MV-4-11 (cell line): ENCODE measurements around the gene DOCK10.
A peak's percentile ranks its signal among the peaks of the same experiment; 100 is the strongest.

Source experiments
- DNase-seq: peaks from one replicate; lab custom pipeline; 2025; lab: John Stamatoyannopoulos, UW

The DOCK10 gene

DNA sequence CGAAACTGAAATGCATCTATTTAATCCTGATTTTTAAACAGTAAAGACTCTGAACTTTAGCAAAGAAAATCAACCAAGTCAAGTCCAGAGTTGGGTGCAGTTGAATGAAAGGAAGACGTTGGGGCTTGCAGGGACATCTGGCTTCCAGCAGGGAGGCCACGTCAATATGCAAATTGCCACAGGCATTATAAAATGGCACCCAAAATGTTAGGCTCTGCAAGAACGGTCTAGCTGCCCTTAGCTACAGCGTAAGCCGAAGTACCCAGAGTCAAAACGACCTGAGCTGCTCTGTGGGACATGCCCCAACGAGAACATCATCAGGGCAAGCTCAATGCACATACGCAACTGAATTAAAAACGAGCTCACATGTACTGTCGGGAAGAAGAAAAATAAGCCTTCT is 30.7 kb downstream of the DOCK10 start:
- no peak for DNase-seq

DNA sequence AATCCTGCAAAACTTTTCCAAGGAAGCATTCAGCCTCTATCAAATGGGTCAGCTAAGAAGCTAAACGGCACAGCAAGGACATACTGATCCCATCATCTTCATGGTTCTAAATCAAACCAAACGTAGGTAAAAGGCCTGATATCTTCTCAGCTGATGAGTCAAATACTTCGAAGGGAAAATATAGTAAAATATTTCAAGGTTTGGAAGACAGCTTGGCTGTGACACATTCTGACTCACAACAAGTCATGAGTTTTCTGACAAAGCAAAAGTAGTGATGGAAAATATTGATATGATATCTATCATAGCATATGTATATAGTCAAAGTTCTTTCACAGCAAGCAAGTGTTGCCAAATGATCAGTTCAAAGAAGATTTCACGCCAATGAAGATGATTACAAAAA is 31.5 kb downstream of the DOCK10 start:
- DNase-seq = no peak

DNA sequence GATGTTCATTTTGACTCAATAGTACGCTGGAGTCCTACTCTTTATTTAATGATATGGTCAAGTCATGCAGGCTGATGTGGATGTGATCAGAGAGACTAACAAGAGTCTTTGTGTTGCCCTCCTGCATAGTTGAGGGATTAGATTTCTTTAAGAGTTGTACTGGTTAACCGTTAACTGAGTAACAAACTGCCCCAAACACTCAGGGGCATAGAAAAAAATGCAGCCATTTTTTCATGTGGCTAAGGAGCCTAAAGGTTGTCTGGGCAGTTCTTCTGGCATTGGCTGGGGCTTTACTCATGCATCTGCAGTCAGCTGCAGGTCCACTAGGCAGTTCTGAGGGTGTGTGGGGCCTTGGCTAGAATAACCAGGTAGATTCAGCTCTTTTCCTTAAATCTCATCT is 32.5 kb downstream of the DOCK10 start:
- no peak for DNase-seq

DNA sequence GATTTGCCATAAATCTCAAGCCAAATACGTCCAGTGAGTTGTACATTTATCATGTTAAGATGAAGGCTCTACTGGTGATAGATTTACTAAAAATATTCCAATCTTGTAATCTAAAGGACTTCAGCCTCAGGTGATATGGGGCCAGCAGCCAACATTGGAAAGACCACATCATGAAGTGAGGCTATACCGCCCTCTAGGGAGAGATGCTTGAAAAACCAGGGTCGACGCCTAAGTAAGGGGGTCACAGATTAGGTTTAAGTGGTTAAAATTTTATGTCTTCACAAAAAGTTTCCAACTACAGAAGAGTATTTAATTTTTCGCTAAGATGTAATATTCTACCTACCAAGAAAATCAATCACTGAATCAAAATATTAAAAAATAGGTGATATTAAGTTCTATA is 33.3 kb downstream of the DOCK10 start:
- no peak for DNase-seq

DNA sequence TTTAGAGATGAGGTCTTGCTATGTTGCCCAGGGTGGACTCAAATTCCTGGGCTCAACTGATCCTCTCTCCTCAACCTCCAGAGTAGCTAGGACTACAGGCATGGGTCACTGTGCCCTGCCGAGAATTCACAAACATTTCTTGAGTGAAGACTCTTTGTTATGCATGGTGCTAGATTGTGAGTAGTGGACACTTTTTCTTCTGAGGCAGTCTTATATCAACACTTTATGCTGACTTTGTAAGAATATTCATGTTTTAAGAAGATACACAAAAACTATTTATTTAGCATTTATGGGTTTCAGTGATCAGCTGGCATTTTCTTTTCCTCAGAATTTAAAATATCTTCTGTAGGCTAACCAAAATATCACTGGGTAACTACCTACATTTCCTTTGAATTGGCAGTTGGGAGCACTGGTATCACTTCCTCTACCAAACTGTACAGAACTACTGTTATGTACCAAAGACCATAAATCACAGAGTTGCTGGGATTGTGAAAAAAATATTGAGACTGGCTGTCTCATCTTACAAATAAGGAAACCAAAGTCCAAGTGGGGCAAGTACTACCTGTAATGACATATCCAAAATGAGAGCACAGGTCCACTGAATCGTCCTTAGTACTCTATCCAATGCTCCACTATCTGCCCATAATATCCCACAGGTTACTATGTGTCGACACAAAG is 34.0 kb downstream of the DOCK10 start:
- peak; percentile 98 for DNase-seq

DNA sequence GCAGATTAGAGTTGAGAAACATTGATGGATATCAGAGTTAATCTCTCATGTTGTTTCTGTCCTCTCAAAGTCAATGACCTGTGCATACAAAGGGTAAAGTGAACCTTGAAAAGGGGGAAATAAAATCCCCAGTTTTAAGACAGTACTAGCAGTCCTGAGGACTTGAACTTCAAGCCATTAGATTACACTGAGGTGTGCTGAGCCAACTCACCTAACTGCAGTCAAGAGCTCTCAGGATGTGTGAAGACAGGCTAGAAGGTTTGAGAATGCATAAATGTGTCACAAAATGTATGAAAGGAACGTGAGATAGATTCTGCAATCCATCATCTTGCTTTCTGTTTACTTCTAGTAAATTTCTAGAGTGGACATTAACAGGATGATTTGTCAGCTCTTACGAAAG is 35.5 kb downstream of the DOCK10 start:
- DNase-seq = no peak

DNA sequence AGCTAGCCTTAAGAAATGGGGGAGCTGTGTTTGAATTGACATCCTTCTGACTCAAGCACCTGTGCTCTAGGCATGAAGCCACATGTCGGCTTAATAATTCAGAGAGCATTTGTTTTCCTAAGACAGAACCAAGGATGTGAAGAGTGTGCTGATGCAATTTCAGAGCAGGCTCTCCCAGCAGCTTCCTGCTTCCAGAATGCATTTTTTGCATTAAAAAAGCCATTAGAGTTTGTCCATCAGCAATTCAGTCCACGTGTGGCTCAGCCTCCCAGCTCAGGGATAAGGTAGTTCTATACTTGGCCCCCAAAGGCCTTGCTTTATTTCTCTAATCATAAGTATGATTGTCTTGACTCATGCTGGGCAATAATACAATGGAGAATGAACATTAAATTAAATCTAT is 37.7 kb downstream of the DOCK10 start:
- peak; percentile 46 for DNase-seq

DNA sequence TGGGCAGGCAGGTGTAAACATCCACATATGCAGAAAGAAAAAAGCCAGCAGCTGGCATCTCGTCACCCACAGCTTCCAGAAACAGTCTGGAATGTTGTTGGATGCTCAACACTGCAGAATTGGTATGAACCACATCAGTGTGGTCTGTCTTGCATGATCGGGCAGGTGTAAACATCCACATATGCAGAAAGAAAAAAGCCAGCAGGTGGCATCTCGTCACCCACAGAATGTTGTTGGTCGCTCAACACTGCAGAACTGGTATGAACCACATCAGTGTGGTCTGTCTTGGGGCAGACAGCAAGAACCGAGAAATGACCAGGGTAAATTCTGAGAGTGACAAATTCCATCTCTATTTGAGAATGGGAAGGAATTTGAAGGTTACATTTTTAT is 39.6 kb downstream of the DOCK10 start:
- no peak for DNase-seq

DNA sequence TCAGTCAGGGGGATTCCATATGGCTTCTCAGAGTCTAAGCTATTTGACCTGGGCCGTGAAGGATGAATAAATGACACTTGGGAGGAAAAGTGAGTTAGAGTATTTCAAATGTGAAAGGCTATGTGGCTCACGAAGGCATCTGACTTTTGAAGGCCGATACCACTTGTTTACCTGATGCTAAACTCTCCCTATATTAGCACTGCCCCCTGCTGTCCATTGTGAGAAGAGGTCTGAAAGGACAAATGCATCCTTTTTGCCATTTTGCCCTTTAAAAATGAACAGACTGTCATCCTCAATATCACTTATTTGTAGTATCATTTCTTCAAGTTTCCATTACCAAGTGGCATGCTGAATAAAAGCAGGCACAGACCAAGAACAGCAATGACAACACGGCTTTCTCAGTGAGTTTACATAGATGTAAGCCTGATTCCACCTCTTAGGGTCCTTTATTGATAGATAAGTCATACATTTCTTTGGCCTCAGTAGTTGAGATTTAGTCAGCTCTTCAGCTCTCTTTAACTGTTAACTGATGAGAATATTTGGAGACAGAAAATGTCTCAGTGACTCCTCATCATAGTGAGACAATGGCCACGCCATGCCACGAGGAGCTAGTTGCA is 40.1 kb downstream of the DOCK10 start:
- DNase-seq = peak; percentile 65

DNA sequence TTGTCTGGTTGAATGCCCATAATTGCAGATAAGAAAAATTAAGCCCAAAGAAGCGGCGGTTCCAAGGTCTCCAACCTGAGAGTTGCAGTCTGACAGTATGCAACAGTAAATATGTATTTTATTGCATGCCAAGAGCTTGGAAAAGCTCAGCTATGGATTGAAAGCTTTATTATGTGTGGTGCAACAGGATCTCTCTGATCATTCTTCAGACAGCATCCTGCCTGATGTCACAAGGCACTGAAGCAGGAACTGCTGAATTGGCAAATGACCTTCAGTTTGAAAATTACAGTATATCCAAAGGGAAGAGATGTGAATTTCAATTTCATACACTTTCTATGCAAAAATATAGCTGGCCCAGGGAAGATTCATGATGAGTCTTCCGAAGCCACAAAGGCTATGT is 42.5 kb downstream of the DOCK10 start:
- peak; percentile 30 for DNase-seq

DNA sequence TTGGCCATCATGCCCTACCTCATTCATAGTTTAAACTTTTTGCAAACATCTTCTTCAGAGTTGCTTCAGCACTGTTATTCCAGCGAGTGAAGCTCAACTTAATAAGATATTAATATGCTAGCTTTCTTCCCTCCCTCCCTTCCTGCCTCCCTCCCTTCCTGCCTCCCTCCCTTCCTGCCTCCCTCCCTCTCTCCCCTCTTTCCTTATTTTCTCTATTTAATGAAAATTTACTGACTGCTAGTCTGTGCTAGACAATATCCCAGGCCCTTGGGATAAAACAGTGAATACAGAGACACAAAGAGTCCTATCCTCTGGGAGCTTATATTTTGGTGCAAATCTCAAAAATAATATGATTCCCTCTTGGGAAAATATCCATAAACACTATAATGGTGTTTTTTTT is 42.9 kb downstream of the DOCK10 start:
- no peak for DNase-seq

DNA sequence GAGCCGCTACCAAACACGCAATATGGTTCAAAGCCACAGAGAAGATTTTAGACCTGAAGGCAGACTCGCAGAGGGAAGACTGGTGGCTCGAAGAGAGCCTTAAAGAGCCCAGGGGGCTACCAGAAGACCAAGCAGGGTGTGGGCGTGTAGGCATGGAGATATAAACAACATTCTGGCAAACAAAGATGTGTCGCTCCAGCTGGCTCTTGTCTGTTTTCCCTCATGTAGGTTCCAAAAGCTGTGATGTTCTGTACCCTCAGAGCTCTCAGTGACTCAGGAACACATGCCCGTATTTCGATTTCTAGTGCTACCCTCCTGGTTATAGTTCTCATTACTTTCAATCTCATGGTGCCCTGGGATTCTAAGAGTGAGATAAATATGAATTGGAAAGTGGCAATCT is 44.5 kb downstream of the DOCK10 start:
- DNase-seq = no peak

DNA sequence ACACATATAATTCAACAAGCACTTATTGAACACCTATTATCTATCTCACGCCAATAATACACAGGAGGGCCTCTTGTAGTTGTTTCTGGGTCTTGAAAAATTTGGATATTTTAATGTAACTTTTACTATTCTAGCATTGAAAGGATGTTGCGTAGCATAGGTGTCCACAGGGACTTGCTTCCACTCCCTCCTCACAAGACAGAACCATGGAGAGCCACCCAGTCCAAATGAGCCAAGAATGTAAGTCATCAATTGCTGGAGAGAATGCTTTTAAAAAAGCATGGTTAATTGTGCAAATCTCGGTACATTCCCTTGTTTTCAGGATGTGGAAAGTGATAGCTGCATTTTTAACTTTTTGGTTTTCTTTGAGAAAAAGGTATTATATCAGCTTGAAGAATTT is 46.8 kb downstream of the DOCK10 start:
- DNase-seq = no peak

DNA sequence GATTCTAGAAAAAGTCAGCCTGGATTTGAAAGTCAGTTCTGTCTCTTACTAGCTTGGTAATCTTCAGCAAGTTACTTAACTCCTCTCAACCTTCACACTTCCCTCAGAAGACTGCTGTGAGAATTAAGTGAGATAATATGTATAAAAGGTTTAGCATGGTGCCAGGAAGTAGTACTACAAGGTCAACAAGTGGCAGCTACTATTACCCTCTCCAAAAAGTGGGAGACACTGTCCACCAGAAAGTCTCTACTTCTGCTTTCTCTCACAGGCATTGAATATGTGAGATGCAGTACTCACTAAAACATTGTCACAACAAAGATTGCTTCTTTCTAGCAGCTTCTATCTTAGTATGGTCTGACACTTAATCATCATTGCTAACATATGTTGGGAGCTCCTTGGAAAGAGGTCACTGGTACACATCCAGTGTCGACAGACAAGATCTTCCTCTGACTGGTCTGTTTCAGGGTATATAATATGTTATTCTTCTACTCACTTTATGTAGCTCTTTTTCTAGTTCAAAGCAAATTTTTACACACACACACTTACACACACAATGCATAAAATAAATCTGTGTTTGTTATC is 47.9 kb downstream of the DOCK10 start:
- peak; percentile 77 for DNase-seq

DNA sequence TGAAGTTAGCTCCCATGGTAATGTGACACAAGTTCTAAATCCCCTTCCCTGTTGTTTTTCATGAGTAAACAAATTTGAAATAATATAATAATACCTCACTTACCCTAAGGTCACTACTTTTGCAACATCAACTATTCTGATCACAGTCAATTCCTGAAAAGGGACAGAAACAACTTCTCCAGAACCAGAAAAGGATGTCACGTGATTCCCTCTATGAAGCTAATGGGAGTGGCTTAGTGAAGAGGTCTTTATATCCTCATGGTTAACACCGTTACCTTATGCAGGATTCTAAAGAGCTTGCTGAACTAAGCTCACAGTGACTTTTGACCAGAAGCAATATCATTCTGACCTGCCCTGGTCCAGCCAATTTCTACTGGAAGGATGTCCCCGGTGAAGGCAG is 51.6 kb downstream of the DOCK10 start:
- no peak for DNase-seq

DNA sequence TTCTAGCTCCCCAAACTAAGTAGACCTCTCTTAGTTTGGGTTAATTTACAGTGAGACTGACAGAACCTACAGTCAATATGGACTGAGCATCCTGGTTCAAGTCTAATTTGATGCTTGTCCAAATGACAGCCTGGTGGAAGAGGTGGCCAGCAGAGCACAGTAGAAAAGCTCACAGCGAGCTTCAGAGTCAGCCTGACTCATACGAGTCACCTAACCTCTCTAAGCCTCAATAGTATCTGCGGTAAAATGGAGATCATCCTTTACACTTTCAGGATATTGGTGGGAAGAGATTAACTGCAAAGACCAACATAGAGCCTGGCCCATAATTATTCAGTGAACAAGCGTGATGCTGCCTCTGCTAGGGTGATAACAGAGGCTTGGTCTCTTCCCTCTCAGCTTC is 54.5 kb downstream of the DOCK10 start:
- no peak for DNase-seq

DNA sequence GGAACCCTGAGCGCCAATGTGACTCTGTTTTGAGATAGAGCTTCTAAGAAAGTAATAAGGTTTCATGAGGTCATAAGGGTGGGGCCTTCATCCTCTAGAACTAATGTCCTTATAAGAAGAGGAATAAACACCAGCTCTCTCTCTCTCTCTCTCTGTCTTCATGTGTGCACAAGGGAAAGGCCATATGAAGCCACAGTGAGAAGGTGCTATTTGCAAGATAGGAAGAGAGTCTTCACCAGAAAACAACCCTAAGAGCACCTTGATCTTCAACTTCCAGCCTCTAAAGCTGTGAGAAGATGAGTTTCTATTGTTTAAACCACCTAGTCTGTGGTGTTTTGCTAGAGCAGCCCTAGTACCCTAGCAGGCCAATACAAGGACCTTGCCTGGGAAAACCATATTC is 55.8 kb downstream of the DOCK10 start:
- no peak for DNase-seq

DNA sequence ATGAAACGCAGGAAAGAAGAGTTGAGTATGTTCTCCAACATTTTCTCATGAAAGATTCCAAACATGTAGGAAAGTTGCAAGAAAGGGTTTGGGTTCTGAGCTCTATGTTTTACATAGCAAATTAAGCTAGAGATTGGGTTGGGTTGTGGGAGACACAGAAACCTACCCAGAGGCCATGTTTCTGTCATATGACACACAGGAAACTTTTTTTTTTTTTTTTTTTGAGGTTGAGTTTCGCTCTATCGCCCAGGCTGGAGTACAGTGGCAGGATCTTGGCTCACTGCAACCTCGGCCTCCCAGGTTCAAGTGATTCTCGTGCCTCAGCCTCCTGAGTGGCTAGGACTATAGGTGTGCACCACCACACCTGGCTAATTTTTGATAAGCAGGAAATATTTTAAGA is 57.6 kb downstream of the DOCK10 start:
- no peak for DNase-seq

DNA sequence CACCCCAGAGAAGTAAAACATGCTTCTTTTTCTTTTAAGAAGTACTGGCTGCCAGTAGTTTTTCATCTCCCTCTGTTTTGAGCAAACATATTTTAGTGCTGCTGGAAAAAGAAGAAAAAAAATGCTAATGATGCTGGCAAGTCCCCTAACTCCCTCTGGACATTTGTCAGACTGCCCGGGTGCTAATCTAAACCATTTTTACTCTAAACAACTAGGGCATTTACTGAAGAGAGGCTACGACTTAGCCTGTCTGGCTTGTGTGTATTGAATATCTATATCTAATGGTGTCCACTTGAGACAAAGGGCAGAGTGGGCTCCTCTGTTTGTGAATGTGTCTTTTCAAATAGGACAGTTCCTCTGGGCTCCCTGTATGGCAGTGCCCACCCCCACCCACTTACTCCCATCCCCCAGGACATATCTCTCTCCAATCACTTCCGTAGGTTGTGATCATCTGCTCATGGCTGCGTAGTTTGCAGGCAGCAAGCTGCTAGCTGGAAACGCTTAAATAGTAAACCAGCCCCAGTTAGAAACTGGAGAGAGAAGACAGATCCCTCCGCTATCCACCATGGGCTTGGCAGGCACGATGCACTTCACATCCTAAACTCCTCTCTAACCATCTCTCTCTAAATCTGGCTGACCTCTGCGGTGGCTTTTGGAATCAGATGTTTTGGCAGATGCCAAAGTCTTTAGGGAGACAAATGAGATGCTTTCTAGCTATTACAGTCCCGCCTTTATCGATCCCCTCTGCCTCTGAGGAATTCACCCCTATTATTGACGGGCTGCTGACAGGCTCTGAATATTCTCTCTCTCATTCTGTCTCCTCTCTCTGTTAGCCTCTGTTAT is 58.3 kb downstream of the DOCK10 start:
- no peak for DNase-seq

DNA sequence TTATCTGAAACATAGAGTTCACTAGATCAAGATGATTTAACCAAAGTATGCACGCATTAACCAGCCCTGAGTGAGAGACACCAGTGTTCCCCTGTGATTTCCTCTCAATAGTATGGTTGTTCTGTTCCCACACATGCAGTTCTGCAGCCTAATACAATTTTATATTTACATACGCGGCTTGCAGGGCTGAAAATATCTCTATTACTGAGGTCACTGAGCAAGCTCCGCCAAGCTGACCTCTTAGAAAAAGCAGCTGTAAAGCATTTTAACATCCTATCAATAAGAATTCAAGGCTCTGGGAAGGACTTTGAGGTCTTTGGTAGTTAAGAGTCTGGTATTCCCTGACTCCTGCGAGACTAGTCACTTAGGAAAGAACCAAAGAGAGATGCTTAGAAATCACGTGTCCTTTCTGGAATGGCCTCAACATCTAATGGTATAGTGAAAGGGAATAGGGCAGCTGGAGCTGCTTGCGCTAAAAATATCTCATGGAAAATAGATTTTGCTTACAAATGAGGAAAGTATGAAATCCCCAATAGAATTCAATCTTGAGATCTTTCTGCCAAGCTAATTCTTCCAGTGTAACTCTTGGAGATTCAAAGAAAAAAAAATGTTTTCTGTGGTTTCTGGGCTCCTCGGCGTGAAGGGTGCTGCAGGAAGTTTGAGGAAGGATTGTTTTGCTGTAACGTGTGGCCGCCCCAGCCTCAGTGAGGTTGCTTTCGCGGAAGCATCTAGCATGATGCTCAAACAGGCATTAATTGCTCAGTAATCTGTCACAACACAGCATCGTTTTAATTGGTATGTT is 59.2 kb downstream of the DOCK10 start:
- peak; percentile 33 for DNase-seq

DNA sequence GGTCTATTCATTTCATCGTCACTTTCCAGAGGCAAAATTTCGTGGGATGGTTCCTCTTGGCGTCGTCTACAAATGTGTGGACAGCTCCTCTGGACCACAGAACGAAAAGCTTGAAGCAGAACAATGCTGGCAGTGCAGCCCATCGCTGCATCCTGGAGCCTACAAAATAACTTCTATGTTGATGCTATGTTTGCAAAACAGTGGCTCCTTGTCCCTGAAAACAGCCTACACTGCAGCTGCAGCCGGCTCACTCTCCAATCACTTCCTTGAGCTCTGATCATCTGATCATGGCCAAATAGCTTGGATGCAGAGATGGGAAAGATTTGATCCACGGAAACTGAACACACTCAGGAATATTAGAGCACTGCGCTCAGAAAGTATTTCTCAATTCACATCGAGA is 60.0 kb downstream of the DOCK10 start:
- DNase-seq = no peak
